GM12878 (cell line): ENCODE results near the gene HIRIP3. TPM values are rescaled to one million over a fixed set of nuclear protein-coding genes. Genes with fewer than 3 reads are reported as not detected.

Experiments
- ATAC-seq: fragments of 200-7000 bp; cut with Tn5 transposase; 3 replicates; pipeline ENCODE4 v1.9.1; 2020; ENCODE audit warnings: mild to moderate bottlenecking, moderate library complexity
- BruUV-seq: library from RNA; stranded (reverse); fragments of 400-500 nt; replicated peaks from 2 replicates; lab custom pipeline; 2021; lab: Mats Ljungman, UMichigan
- CTCF ChIA-PET: fragments of 300-600 bp; sonication (Branson Sonifier 250); formaldehyde crosslinking; extraction: SDS; loops from one replicate; lab custom pipeline; 2021; ENCODE audit warnings: inconsistent platforms; lab: Yijun Ruan, JAX
- POLR2A ChIA-PET: fragments of 350-600 bp; formaldehyde crosslinking; extraction: SDS; loops from one replicate; lab custom pipeline; 2021; ENCODE audit warnings: inconsistent platforms; lab: Charles Lee
- RAD21 ChIA-PET: fragments of 300-600 bp; sonication (Branson Sonifier 250); formaldehyde crosslinking; loops from one replicate; lab custom pipeline; 2023; ENCODE audit warnings: antibody characterized with exemption; ENCODE audit not compliant: unreplicated experiment; lab: Charles Lee
- SMC1A ChIA-PET: fragments of 300-600 bp; sonication (Branson Sonifier 250); formaldehyde crosslinking; loops from one replicate; lab custom pipeline; 2023; ENCODE audit not compliant: unreplicated experiment, uncharacterized antibody; lab: Charles Lee
- DNase-seq: peaks from one replicate; pipeline ENCODE4 v3.0.0-alpha.2; 2011; ENCODE audit warnings: low read depth, low spot score
- FAIRE-seq: peaks from 3 replicates; lab custom pipeline; 2011; peaks lifted over from hg19 to GRCh38; lab: Jason Lieb, UNC
- H2AFZ ChIP-seq: 2 replicates; pipeline ENCODE4 v1.6.0; 2011; ENCODE audit warnings: low read depth, low read length, control low read depth; ENCODE audit not compliant: control insufficient read depth
- H3K27ac ChIP-seq: 2 replicates; pipeline ENCODE4 v1.5.1; 2011; ENCODE audit warnings: control low read depth; ENCODE audit not compliant: control insufficient read depth, insufficient read depth
- H3K27me3 ChIP-seq, 2 experiments: replicated peaks in 1 of 2; 2 replicates each; pipeline versions ENCODE4 v1.6.0 to v1.6.1; 2011; ENCODE audit warnings: low read length in 1 of 2; ENCODE audit not compliant: control insufficient read depth in 2 of 2, insufficient read depth in 2 of 2
- H3K36me3 ChIP-seq, 2 experiments: 2 replicates each; pipeline ENCODE4 v1.5.1; 2011; ENCODE audit warnings: low read length in 1 of 2; ENCODE audit not compliant: control insufficient read depth in 2 of 2, insufficient read depth in 2 of 2
- H3K4me1 ChIP-seq: 2 replicates; pipeline ENCODE4 v1.6.1; 2011; ENCODE audit warnings: mild to moderate bottlenecking, low read length, moderate library complexity, mixed read lengths; ENCODE audit not compliant: control insufficient read depth, insufficient read depth
- H3K4me2 ChIP-seq: 2 replicates; pipeline ENCODE4 v1.6.0; 2011; ENCODE audit warnings: control low read depth; ENCODE audit not compliant: control insufficient read depth, insufficient read depth
- H3K4me3 ChIP-seq: fragments of 200-600 bp; sonication (generic); 2 replicates; pipeline ENCODE4 v1.5.1; 2016
- H3K79me2 ChIP-seq: 2 replicates; pipeline ENCODE4 v1.6.0; 2011; ENCODE audit warnings: low read length; ENCODE audit not compliant: control insufficient read depth, insufficient read depth
- H3K9ac ChIP-seq: 2 replicates; pipeline ENCODE4 v1.8.0; 2011; ENCODE audit warnings: low read length, control low read depth, mixed read lengths; ENCODE audit not compliant: control insufficient read depth, insufficient read depth
- H3K9me3 ChIP-seq: replicated peaks from 3 replicates; pipeline ENCODE4 v1.5.1; 2011; ENCODE audit warnings: mild to moderate bottlenecking, low read length; ENCODE audit not compliant: control insufficient read depth, insufficient read depth
- H4K20me1 ChIP-seq: 2 replicates; pipeline ENCODE4 v1.6.0; 2011; ENCODE audit not compliant: control insufficient read depth, insufficient read depth
- BHLHE40 ChIP-seq, 2 experiments: fragments of 450-650 bp in 1 of 2; IDR thresholded peaks; 2 replicates each; pipeline ENCODE4 v1.6.1; 2011 to 2017; ENCODE audit warnings: low read depth in 2 of 2, borderline replicate concordance in 1 of 2, improper control_type of control experiment in 1 of 2, low read length in 1 of 2, mild to moderate bottlenecking in 1 of 2
- EGR1 ChIP-seq, 2 experiments: IDR thresholded peaks; 1 replicate in 1 of 2; 2 replicates in 1 of 2; pipeline ENCODE4 v1.6.1; 2011 to 2012; ENCODE audit warnings: low read depth in 2 of 2, low read length in 2 of 2, borderline replicate concordance in 1 of 2, mild to moderate bottlenecking in 1 of 2, moderate library complexity in 1 of 2
- POLR2A ChIP-seq: IDR thresholded peaks from 2 replicates; pipeline ENCODE4 v1.6.1; 2011; ENCODE audit warnings: low read depth, mild to moderate bottlenecking, low read length
- WGBS: methylation state at CpG from one replicate; pipeline ENCODE4 v1.1.6; 2016; ENCODE audit warnings: low lambda C conversion rate; ENCODE audit not compliant: insufficient replicate concordance, insufficient coverage; ENCODE audit errors: missing lambda C conversion rate; 5-methylcytosine and 5-hydroxymethylcytosine counted together
- in situ Hi-C: fragments of 300-500 bp; cut with MboI; formaldehyde crosslinking; loops from 9 replicates; pipeline ENCODE4 v1.14.3; 2018; ENCODE audit warnings: mixed read lengths
- intact Hi-C: fragments of 100-400 bp; cut with micrococcal nuclease; formaldehyde crosslinking; loops from one replicate; pipeline ENCODE4 v1.14.2; 2022; ENCODE audit not compliant: unreplicated experiment
- polyA plus RNA-seq, 11 experiments: library from polyadenylated mRNA; depleted of rRNA in 4 of 11; unstranded in 6 of 11; stranded (reverse) in 5 of 11; fragments of >200 nt; fragmentation: Nextera tagmentation in 4 of 11; fragmentation: Illumina TruSeq in 1 of 11; extraction: Ambion mirVana in 4 of 11; extraction: Trizol in 1 of 11; gene quantifications; 1 replicate in 1 of 11; 2 replicates in 10 of 11; pipeline versions ENCODE4 v1.2.1 to v1.2.3, GENCODE V29; 2011 to 2016; ENCODE audit warnings: inconsistent platforms in 2 of 11, missing spikeins in 2 of 11, low read depth in 1 of 11
- total RNA-seq, 4 experiments: library from RNA; depleted of rRNA in 3 of 4; stranded (reverse); fragments of >200 nt in 3 of 4; fragmentation: Illumina TruSeq in 1 of 4; extraction: Trizol in 1 of 4; gene quantifications; 2 replicates each; pipeline versions ENCODE4 v1.2.1 to v1.2.3, GENCODE V29; 2013 to 2021
- TF ChIP-seq, protein P1 (sequence below): IDR thresholded peaks from 2 replicates; pipeline ENCODE4 v1.6.1; 2012; ENCODE audit warnings: low read depth, low read length, improper control_type of control experiment
- TF ChIP-seq, protein P2 (sequence below): fragments of 450-650 bp; IDR thresholded peaks from 2 replicates; pipeline ENCODE4 v1.6.1; 2017; ENCODE audit warnings: mild to moderate bottlenecking, moderate library complexity

The HIRIP3 gene
- total and polyA plus RNA-seq, 10 of the 15 experiments (the other 5 are each of a cell fraction or from before 2014, with no cell fraction given): 4.1 to 43.5 (median 23.9) TPM

GRCh38 chr16:30011714-30012504, 16.5 kb upstream of the HIRIP3 start (continued):
- TF ChIP-seq, protein P1, sequence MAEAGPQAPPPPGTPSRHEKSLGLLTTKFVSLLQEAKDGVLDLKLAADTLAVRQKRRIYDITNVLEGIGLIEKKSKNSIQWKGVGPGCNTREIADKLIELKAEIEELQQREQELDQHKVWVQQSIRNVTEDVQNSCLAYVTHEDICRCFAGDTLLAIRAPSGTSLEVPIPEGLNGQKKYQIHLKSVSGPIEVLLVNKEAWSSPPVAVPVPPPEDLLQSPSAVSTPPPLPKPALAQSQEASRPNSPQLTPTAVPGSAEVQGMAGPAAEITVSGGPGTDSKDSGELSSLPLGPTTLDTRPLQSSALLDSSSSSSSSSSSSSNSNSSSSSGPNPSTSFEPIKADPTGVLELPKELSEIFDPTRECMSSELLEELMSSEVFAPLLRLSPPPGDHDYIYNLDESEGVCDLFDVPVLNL: no peak
- no peak for TF ChIP-seq POLR2A

DNA sequence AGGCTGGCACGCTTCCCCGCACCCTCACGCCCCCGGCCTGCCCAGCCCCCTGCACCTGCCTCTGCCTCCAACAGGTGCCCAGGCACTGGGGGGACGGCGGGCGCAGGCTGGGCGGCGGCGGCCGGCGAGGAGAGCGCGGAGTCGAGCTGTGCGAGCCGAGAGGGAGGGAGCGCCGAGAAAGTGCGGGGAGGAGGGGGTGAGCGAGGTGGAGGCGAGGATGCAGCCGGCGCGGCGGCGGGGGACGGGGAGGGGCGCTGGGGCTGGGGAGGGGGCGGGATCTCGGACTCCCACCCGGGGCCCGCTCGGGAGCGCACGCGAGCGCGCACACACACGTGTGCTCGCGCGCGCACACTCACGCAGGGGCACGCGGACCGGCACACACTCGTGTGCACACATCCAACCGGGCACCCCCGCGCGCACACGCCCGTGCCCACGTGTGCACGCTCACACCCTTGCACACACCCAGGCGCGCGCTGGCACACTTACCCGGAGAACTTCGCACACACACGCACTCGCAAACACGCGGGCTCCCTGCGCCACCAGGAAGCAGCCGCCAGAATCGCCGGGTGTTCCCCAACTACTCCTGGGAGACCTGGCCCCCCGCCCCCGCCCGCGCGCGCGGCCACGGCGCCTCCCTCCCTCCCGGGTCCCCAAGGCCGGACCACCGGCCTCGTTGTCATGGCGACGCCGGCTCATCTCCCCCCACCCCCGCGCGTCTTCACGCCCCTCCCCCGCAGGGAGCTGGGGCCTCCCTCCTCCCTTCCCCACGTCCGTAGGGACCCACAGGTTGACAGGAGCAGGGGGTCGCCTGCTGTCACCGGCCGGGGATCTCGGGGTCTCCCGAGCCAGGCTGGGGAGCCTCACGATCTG, 15.7 kb upstream of the HIRIP3 start, which contains the start of gene DOC2A:
TSS of gene DOC2A (minus strand) at position 184 of the 870 bp plus-strand sequence. CDS start 805 bp downstream, outside the sequence.
- no peaks in the 10 kb centered on the region for H3K4me1 ChIP-seq
- DNase-seq (no peak), ATAC-seq (peak; percentile 58), FAIRE-seq (no peak)
- no peak within 1 kb of the TSS; the same call in 1 of the 2 replicates for H2AFZ ChIP-seq
- TF ChIP-seq EGR1 (IDR thresholded peaks at IDR 0.05; ENCODE audit: borderline replicate concordance in 1 of 2, low read depth in 2 of 2, low read length in 2 of 2) (peak in 1 of 2 experiments; percentile 27; a peak in 1 of 3 replicates), BHLHE40 (IDR thresholded peaks at IDR 0.05; ENCODE audit: borderline replicate concordance in 1 of 2, low read depth in 2 of 2, low read length in 1 of 2) (peak in 1 of 2 experiments; percentile 56; a peak in 2 of 4 replicates)
- TF ChIP-seq, protein P2, sequence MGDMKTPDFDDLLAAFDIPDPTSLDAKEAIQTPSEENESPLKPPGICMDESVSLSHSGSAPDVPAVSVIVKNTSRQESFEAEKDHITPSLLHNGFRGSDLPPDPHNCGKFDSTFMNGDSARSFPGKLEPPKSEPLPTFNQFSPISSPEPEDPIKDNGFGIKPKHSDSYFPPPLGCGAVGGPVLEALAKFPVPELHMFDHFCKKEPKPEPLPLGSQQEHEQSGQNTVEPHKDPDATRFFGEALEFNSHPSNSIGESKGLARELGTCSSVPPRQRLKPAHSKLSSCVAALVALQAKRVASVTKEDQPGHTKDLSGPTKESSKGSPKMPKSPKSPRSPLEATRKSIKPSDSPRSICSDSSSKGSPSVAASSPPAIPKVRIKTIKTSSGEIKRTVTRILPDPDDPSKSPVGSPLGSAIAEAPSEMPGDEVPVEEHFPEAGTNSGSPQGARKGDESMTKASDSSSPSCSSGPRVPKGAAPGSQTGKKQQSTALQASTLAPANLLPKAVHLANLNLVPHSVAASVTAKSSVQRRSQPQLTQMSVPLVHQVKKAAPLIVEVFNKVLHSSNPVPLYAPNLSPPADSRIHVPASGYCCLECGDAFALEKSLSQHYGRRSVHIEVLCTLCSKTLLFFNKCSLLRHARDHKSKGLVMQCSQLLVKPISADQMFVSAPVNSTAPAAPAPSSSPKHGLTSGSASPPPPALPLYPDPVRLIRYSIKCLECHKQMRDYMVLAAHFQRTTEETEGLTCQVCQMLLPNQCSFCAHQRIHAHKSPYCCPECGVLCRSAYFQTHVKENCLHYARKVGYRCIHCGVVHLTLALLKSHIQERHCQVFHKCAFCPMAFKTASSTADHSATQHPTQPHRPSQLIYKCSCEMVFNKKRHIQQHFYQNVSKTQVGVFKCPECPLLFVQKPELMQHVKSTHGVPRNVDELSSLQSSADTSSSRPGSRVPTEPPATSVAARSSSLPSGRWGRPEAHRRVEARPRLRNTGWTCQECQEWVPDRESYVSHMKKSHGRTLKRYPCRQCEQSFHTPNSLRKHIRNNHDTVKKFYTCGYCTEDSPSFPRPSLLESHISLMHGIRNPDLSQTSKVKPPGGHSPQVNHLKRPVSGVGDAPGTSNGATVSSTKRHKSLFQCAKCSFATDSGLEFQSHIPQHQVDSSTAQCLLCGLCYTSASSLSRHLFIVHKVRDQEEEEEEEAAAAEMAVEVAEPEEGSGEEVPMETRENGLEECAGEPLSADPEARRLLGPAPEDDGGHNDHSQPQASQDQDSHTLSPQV: no peak
- in situ Hi-C loops: loop anchor here (25.0 kb wide), 1 partner anchor 899 kb away; no protein-coding TSS in a partner anchor
- no peaks in the 10 kb centered on the region for H4K20me1 ChIP-seq
- WGBS: 4% methylated on average over 39 of the region's 99 CpGs
- no peaks in the 10 kb centered on the region for H3K36me3 ChIP-seq
- H3K79me2 ChIP-seq: no peaks in the 10 kb centered on the region
- H3K4me3 ChIP-seq: 0 out of 2 replicates have a peak within 1 kb of the TSS, but pooled peaks have one; percentile 32
- RAD21 ChIA-PET: interaction anchor here (0.6 kb wide), 3 partner anchors 158 to 316 kb away, joined by 3 to 4 read pairs (median 3); no protein-coding TSS in a partner anchor
- H3K4me2 ChIP-seq: peak within 1 kb of the TSS; percentile 55
- POLR2A ChIA-PET: interaction anchor here (0.6 kb wide), 1 partner anchor 17 kb away, joined by 3 read pairs; no protein-coding TSS in a partner anchor
- intact Hi-C loops: no loop called here
- peaks cover 3 to 7% of the 10 kb centered on the region in 2 experiments; a peak in 3 of 4 replicates for H3K27me3 ChIP-seq
- SMC1A ChIA-PET: no interaction called here
- H3K9ac ChIP-seq: no peak within 1 kb of the TSS
- CTCF ChIA-PET: no interaction called here
- H3K27ac ChIP-seq: no peak within 1 kb of the TSS
- H3K9me3 ChIP-seq: no peaks in the 10 kb centered on the region
- no TSS peak for BruUV-seq
